ENCODE data around the gene CYP24A1.

DNA sequence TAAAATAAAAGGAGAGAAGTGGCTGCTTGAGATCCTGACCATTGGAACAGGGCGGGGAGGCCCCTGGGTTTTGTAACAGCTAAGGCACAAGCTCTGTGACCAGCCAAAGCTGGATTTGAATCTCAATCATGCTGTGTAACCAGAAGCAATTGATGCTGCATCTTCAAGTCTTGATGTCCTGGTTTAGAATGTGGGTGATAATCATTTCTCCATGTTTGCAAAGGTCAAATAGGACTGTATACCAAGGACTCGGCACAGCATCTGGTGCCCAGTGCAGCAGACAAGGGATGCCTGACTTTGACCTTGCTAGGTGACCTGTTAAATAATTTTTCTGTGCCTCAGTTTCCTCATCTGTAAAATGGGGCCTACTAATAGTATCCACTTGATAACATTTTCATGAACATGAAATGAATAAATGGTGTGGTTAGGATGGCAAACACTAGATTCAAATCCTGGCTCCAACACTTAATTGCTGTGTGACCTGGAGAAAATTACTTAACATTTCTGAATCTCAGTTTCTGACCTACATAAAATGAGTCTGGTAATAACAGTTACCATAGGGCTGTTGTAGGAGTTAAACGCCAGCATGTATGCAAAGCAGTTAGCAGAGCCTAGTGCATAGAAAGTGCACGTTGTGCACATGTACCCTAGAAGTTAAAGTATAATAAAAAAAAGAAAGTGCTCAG, 57.1 kb downstream of the CYP24A1 start:
- TF ChIP-seq, protein P1, sequence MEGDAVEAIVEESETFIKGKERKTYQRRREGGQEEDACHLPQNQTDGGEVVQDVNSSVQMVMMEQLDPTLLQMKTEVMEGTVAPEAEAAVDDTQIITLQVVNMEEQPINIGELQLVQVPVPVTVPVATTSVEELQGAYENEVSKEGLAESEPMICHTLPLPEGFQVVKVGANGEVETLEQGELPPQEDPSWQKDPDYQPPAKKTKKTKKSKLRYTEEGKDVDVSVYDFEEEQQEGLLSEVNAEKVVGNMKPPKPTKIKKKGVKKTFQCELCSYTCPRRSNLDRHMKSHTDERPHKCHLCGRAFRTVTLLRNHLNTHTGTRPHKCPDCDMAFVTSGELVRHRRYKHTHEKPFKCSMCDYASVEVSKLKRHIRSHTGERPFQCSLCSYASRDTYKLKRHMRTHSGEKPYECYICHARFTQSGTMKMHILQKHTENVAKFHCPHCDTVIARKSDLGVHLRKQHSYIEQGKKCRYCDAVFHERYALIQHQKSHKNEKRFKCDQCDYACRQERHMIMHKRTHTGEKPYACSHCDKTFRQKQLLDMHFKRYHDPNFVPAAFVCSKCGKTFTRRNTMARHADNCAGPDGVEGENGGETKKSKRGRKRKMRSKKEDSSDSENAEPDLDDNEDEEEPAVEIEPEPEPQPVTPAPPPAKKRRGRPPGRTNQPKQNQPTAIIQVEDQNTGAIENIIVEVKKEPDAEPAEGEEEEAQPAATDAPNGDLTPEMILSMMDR (IDR thresholded peaks at IDR 0.05), result no peak
- TF ChIP-seq ZFX (IDR thresholded peaks at IDR 0.05; ENCODE audit: borderline replicate concordance), result no peak

All from 22Rv1 (cell line).